Heart right ventricle (tissue), 16 donors: ENCODE data around the gene PPP2R3B. TPM values are rescaled to one million over a fixed set of nuclear protein-coding genes. Genes with fewer than 3 reads are reported as not detected.

Experiments used
- ATAC-seq, 8 donors: fragments of 200-7000 bp; cut with Tn5 transposase; one replicate each; pipeline ENCODE4 v1.9.1; 2020; ENCODE audit warnings: mild to moderate bottlenecking in 8 of 8, moderate library complexity in 8 of 8, moderate number of reproducible peaks in 1 of 8
- DNase-seq, 2 donors: peaks; one replicate each; pipeline ENCODE4 v3.0.0-alpha.2; 2020
- H3K27ac ChIP-seq, 10 donors: fragments of 200-600 bp; sonication (generic) in 2 of 10; one replicate each; pipeline versions ENCODE4 v1.5.0 to v1.8.0; 2020 to 2022; ENCODE audit warnings: mild to moderate bottlenecking in 3 of 10
- H3K27me3 ChIP-seq, 7 donors: fragments of 200-600 bp; one replicate each; pipeline ENCODE4 v1.8.0; 2021 to 2022; ENCODE audit warnings: mild to moderate bottlenecking in 2 of 7
- H3K36me3 ChIP-seq, 9 donors: fragments of 200-600 bp; sonication (generic) in 1 of 9; one replicate each; pipeline versions ENCODE4 v1.5.0 to v1.8.0; 2020 to 2022; ENCODE audit warnings: mild to moderate bottlenecking in 2 of 9
- H3K4me1 ChIP-seq, 9 donors: fragments of 200-600 bp; sonication (generic) in 1 of 9; one replicate each; pipeline versions ENCODE4 v1.5.0 to v1.8.0; 2020 to 2022; ENCODE audit warnings: mild to moderate bottlenecking in 4 of 9
- H3K4me3 ChIP-seq, 10 donors: fragments of 200-600 bp; sonication (generic) in 2 of 10; one replicate each; pipeline versions ENCODE4 v1.5.0 to v1.8.0; 2020 to 2022; ENCODE audit warnings: mild to moderate bottlenecking in 7 of 10, moderate library complexity in 2 of 10
- H3K9me3 ChIP-seq, 11 donors: fragments of 200-600 bp in 10 of 11; sonication (generic) in 2 of 11; one replicate each; pipeline versions ENCODE4 v1.5.0 to v1.8.0; 2013 to 2022; ENCODE audit warnings: mild to moderate bottlenecking in 2 of 11, control low read depth in 1 of 11, moderate library complexity in 1 of 11
- CTCF ChIP-seq, 9 donors: fragments of 200-600 bp; sonication (generic) in 2 of 9; IDR thresholded peaks; one replicate each; pipeline versions ENCODE4 v1.5.0 to v1.8.0; 2021 to 2022; ENCODE audit warnings: antibody characterized with exemption in 9 of 9, mild to moderate bottlenecking in 5 of 9, moderate library complexity in 1 of 9
- WGBS, 2 donors: extraction: QIAGEN DNeasy Blood & Tissue Kit; methylation state at CpG; one replicate each; pipeline ENCODE4 v1.1.7; 2013; ENCODE audit warnings: inconsistent platforms in 1 of 2; 5-methylcytosine and 5-hydroxymethylcytosine counted together
- intact Hi-C, 10 donors: fragments of 100-400 bp; cut with DNase I; formaldehyde crosslinking; loops; one replicate each; pipeline versions ENCODE4 v1.11.1 to v1.14.2; 2022
- polyA plus RNA-seq, 2 donors: library from polyadenylated mRNA; stranded (reverse); fragments of 200-250 nt; gene quantifications; one replicate each; pipeline ENCODE4 v1.2.3, GENCODE V29; 2013
- total RNA-seq, 10 donors: library from RNA; stranded (reverse); fragmentation: NEBNext Ultra II Directional in 3 of 10; extraction: Animal tissue kit (Norgen Biotek cat#: 25700) in 3 of 10; gene quantifications; one replicate each; pipeline versions ENCODE4 v1.2.1 to v1.2.4, GENCODE V29; 2021 to 2023
- donor health status: Arrhythmogenic right ventricular cardiomyopathy.
- donor health status: ischemic (EF 13 %, LVEDD 7.1; RV severe dilation, severe dysfunction).
- donor health status: healthy with polysubstance abuse.
- donor health status: DM: no; HTN: yes; CAD: no.
- donor health status: DM: no; HTN: no; CAD: no.
- donor health status: ischemic (EF 25% LVEDD 6.9; RV normal size, moderate dysfunction).
- donor health status: ischemic (EF 25% LVEDD 5.7; RV mildly dilated, moderate dysfunction).
- donor health status: healthy.
- donor health status: DM: yes; HTN: yes; CAD: no.
- donor health status: Ischemic cardiomyopathy.
- donor health status: ischemic (EF 35%, LVEDD 5.7; RV mildly dilated, moderate dysfunction).
- donor health status: nonischemic (EF 11% LVEDD 7.7; RV severe dilation, severe dysfunction).
- donor health status: DM: yes; HTN: yes; CAD: no.
- donor health status: PGD.
- donor health status: ischemic (EF 29% LVEDD 5.4; RV normal size, mild dysfunction).
- donor health status: nonischemic (EF 23%, LVEDD 6.1; RV moderate dilation, normal function).

PPP2R3B gene
- total and polyA plus RNA-seq, 12 donors = 73.9 to 362 (median 128) TPM

- intact Hi-C loops = loop anchor here in 1 of 10 donors (10.0 kb wide), 1 partner anchor 728 kb away; no protein-coding TSS in a partner anchor
- Histone ChIP-seq H3K4me1 (peaks cover 0 to 6% (median 0%) of the 10 kb centered on the region in 9 donors), H3K4me3 (no peak overlapping the region), H3K36me3 (no peaks in the 10 kb centered on the region), H3K27me3 (peaks cover 0 to 48% (median 33%) of the 10 kb centered on the region in 7 donors), H3K9me3 (no peaks in the 10 kb centered on the region), H3K27ac (no peak overlapping the region)
- no peak for TF ChIP-seq CTCF (IDR thresholded peaks at IDR 0.05)
- WGBS, 2 donors = 74 to 81% methylated on average over 14 of the region's 14 CpGs
- DNase-seq (no peak), ATAC-seq (no peak)
Measured at GRCh38 chrX:426881-427280, 40.2 kb upstream of the PPP2R3B start.

- WGBS, 2 donors = 80 to 83% methylated on average over 20 of the region's 20 CpGs
- no peak for ATAC-seq
Measured at GRCh38 chrX:425056-425455, 38.3 kb upstream of the PPP2R3B start.

GRCh38 chrX:421646-422391 lies 35.1 kb upstream of the PPP2R3B start:
- Histone ChIP-seq H3K4me1 (no peaks in the 10 kb centered on the region), H3K27ac (no peak overlapping the region)
- TF ChIP-seq CTCF (IDR thresholded peaks at IDR 0.05) = no peak

More at GRCh38 chrX:425056-425455, 38.3 kb upstream of the PPP2R3B start:
- no peak for DNase-seq
- no peak for TF ChIP-seq CTCF (IDR thresholded peaks at IDR 0.05)
- H3K27ac ChIP-seq = no peak overlapping the region
- peaks cover 0 to 6% (median 0%) of the 10 kb centered on the region in 9 donors for H3K4me1 ChIP-seq
- no peaks in the 10 kb centered on the region for H3K36me3 ChIP-seq
- peaks cover 0 to 38% (median 21%) of the 10 kb centered on the region in 7 donors for H3K27me3 ChIP-seq
- H3K9me3 ChIP-seq = no peaks in the 10 kb centered on the region
- intact Hi-C loops = loop anchor here in 1 of 10 donors (10.0 kb wide), 1 partner anchor 730 kb away; no protein-coding TSS in a partner anchor
- H3K4me3 ChIP-seq = no peak overlapping the region

GRCh38 chrX:420496-421223 lies 34.0 kb upstream of the PPP2R3B start:
- WGBS, 2 donors = 96% methylated on average over 41 of the region's 41 CpGs
- H3K9me3 ChIP-seq = no peaks in the 10 kb centered on the region
- ATAC-seq = no peak
- H3K36me3 ChIP-seq = no peaks in the 10 kb centered on the region
- H3K4me3 ChIP-seq = no peak overlapping the region
- no peak overlapping the region for H3K27ac ChIP-seq
- intact Hi-C loops = loop anchor here in 1 of 10 donors (10.0 kb wide), 1 partner anchor 734 kb away; no protein-coding TSS in a partner anchor
- no peaks in the 10 kb centered on the region for H3K4me1 ChIP-seq
- peaks cover 0 to 8% (median 0%) of the 10 kb centered on the region in 7 donors for H3K27me3 ChIP-seq
- DNase-seq = no peak
- no peak for TF ChIP-seq CTCF (IDR thresholded peaks at IDR 0.05)

More at GRCh38 chrX:421646-422391, 35.1 kb upstream of the PPP2R3B start:
- peaks cover 0 to 16% (median 3%) of the 10 kb centered on the region in 7 donors for H3K27me3 ChIP-seq
- no peak for ATAC-seq
- no peak for DNase-seq
- H3K4me3 ChIP-seq = no peak overlapping the region
- no peaks in the 10 kb centered on the region for H3K36me3 ChIP-seq
- 28 to 32% methylated on average over 40 of the region's 40 CpGs for WGBS, 2 donors
- intact Hi-C loops = loop anchor here in 1 of 10 donors (10.0 kb wide), 1 partner anchor 733 kb away; no protein-coding TSS in a partner anchor
- H3K9me3 ChIP-seq = no peaks in the 10 kb centered on the region
